NOMO-1 treated with DMSO at 0.1 percent for 48 hours (cell line): ENCODE results near the gene KCTD4.
"Not testable (repeated sequence)": the region's sequence is repeated elsewhere in the genome, so short reads cannot be mapped to it uniquely, and the experiment has no call there.

Experiments used
- DNase-seq: peaks from one replicate; lab custom pipeline; 2025; ENCODE audit not compliant: unreplicated experiment; lab: John Stamatoyannopoulos, UW

The KCTD4 gene

DNA sequence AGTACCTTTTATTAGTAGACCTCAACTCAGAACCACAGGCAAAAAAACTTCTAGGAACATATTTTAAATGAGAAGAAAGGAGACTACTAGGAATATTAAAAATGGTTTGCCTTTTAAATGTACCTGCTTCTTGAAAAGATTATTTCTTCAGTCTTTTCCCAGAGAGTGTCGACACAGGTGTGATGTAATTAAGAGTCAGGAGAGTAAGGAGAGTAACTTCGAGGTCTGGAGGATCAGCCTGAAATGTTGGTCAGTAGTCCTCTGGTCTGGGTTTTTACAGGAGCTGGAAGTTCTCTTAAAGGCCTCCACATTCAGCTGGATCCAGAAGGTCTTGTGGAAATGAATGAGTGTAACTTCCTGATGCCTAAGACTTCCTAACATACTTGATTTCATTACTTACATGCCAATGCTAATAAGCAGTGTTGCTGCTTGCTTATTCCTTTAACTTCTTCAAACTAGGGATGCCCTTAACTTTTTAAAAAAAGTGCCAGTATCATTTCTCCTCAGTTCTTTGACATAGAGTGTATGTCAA is at the start of gene KCTD4:
Gene KCTD4 (minus strand): TSS at position 345 of the 532 bp plus-strand sequence. CDS start 6,478 bp downstream, outside the sequence.
- DNase-seq: no peak

DNA sequence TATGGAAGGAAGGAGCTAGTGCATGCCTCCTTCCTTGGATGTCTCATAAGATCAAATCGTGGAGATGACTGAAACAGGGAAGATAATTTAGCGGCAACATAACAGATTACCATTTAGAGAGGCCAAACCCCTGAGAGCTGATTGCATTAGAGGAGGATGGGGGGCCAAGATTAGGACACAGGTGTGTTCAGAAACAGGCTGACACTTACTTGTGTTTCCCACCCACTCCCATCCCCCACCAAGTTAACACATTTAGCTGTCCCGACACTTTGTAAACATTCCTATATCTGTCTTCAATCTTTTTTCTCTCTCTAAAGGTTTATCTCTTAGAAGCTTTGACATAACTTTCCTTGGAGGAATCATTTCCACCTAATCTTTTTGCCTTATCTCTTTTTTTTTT is 48.8 kb upstream of the KCTD4 start:
- no peak for DNase-seq

- DNase-seq: not testable (repeated sequence)
Measured at GRCh38 chr13:45244736-45245135, 43.9 kb upstream of the KCTD4 start.

DNA sequence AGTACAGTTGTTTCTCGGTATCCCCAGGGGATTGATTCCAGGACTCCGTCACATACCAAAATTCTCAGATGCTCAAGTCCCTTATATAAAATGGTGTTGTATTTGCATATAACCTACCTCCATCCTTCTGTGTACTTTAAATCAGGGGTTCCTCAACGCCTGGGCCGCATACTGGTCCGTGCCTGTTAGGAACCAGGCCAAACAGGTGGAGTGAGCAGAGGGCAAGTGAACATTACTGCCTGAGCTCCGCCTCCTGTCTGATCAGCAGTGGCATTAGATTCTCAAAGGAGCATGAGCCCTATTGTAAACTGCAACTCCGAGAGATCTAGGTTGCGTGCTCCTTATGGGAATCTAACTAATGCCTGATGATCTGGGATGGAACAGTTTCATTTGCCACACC is 42.2 kb upstream of the KCTD4 start:
- DNase-seq: no peak

DNA sequence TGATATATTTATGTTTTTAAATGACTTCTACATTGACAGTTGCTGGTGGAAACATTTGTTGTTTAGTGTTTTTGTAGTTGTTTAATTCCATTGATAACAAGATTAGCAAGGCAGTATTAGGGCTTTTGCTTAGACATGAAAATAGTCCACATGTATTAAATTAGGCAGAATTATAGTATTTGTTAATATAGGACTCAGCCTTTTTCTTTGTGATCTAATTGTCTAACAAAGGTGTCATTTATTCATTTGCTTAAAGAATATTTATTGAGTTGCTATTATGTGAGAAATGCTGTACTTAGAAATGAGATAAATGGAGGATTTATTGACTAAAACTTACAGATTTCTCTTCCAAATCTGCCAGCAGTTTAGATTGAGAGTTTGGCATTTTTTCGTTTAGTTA is 41.7 kb upstream of the KCTD4 start:
- no peak for DNase-seq

GRCh38 chr13:45242070-45242469 is 41.2 kb upstream of the KCTD4 start:
- no peak for DNase-seq

DNA sequence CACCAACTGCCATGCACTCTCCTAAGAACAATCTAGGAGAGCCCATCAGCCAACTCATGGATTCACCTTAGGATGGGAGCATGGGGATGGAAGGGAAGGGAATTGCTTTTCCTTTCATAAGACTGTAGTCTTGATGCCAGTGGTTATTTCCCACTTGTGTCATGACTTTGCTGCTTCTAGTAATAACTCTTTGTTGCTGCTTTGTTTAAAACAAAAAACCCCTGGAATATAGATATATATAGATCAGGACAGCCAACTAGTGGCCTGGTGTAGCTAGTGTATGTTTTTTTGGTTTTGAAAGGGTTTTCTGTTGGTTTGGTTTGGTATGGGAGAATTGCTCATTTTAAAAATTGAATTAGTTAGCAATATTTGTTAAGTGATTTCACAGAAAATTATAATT is 39.3 kb upstream of the KCTD4 start:
- no peak for DNase-seq

GRCh38 chr13:45238945-45239795 is 38.3 kb upstream of the KCTD4 start:
- no peak for DNase-seq

- no peak for DNase-seq
Measured at GRCh38 chr13:45232591-45232990, 31.7 kb upstream of the KCTD4 start.

- no peak for DNase-seq
Measured at GRCh38 chr13:45231722-45232121, 30.9 kb upstream of the KCTD4 start.

GRCh38 chr13:45231305-45231704 is 30.5 kb upstream of the KCTD4 start:
- no peak for DNase-seq

- no peak for DNase-seq
Measured at GRCh38 chr13:45229172-45229571, 28.3 kb upstream of the KCTD4 start.

- no peak for DNase-seq
Measured at GRCh38 chr13:45228002-45228401, 27.2 kb upstream of the KCTD4 start.

- DNase-seq: peak; percentile 38
Measured at GRCh38 chr13:45226024-45226423, 25.2 kb upstream of the KCTD4 start.

- DNase-seq: no peak
Measured at GRCh38 chr13:45225370-45225769, 24.5 kb upstream of the KCTD4 start.

DNA sequence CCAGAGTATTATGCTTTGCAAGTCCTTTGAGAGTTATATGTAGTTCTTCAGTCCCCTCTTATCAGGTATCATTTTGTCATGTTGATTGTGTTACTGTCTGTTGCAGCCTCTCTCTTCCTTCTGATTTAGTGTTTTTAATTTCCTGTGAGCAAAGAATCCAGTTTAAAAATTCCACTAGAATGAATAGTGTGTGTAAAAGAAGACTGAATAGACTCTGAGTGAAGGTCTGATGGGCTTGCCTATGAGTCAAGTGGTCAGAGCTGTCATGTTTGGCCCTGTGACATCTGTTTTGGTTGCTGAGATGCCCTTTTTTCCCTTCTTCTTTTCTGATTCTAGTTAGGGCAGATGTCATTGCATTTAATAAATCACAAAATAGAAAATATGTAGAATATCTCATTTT is 23.3 kb upstream of the KCTD4 start:
- no peak for DNase-seq

DNA sequence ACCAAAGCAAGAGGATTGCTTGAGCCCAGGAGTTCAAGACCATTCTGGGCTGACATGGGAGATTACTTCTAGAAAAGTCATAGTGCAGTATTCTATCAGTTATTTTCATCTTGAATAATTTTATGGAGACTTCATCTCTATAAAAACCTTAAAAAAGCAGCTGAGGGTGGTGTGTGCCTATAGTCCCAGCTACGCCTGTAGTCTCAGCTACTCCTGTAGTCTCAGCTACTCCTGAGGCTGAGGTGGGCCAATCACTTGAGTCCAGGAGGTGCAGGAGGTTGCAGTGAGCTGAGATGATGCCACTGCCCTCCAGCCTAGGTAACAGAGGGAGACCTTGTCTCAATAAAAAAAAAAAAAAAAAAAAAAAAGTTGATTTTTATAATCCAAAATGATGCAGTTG is 22.1 kb upstream of the KCTD4 start:
- no peak for DNase-seq

DNA sequence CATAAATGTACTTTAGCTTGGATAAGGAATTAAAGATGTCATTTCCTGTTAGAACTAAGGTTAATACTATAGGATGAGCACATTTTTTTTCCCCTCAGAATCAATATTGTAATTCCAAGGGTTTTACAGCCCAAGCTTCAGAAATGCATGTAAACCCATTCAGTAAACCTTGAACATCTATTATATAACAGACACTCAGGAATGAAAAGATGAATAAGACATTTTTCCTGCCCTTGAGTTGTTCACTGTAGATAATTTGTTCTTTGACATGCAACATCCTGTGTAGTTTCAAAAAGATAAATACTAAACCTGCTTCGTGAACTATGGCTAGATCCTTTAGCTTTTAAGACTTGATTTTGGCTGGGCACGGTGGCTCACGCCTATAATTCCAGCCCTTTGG is 21.7 kb upstream of the KCTD4 start:
- no peak for DNase-seq

DNA sequence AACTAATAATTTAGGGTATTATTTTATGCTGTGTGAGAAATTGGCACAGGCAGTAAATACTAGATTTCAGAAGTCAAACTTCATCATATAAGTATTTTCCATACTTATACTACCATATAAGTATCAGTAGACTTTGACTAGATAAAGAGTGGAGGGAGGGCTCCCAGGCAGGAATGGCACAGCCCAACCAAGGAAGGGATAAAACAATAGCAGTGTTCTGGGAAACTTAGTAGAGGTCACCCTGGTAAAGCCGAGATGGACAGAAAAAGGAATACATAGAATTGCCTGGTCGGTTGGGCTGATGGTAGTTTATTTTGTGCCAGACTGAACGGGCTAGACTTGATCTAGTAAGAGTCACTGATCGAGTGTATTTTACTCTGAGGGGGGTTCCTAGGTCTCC is 19.6 kb upstream of the KCTD4 start:
- no peak for DNase-seq

GRCh38 chr13:45219938-45220375 is 19.1 kb upstream of the KCTD4 start:
- DNase-seq: peak; percentile 86

GRCh38 chr13:45219123-45219891 is 18.5 kb upstream of the KCTD4 start:
- no peak for DNase-seq

- no peak for DNase-seq
Measured at GRCh38 chr13:45218689-45219088, 17.8 kb upstream of the KCTD4 start.
